Measurements from ENCODE around the gene PSME3IP1.
A peak's percentile ranks its signal among the peaks of the same experiment; 100 is the strongest.

PSME3IP1 gene

DNA sequence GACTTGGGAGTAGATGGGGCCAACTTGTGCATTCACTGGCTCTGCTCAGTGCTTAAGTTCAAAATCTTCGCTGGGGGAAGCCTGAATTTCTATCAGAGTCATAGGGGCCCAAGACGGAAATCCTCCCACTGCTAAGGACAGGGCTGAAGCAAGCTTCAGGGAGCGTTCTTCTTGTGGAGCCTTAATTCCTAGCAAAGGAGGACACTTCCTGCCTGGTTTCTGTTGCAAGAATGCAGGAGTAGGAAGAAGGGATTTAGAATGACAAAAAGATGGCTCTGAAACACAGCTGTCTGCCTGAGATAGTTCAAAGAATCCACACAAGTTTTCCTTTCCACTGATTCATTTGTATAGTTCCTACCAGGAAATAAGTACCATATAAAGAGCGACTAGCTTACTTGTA is 26.4 kb downstream of the PSME3IP1 start:
- no peak overlapping the region for H3K4me3 ChIP-seq (ENCODE audit: low read depth, low read length)
- TF ChIP-seq, protein P1, sequence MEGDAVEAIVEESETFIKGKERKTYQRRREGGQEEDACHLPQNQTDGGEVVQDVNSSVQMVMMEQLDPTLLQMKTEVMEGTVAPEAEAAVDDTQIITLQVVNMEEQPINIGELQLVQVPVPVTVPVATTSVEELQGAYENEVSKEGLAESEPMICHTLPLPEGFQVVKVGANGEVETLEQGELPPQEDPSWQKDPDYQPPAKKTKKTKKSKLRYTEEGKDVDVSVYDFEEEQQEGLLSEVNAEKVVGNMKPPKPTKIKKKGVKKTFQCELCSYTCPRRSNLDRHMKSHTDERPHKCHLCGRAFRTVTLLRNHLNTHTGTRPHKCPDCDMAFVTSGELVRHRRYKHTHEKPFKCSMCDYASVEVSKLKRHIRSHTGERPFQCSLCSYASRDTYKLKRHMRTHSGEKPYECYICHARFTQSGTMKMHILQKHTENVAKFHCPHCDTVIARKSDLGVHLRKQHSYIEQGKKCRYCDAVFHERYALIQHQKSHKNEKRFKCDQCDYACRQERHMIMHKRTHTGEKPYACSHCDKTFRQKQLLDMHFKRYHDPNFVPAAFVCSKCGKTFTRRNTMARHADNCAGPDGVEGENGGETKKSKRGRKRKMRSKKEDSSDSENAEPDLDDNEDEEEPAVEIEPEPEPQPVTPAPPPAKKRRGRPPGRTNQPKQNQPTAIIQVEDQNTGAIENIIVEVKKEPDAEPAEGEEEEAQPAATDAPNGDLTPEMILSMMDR (conservative IDR thresholded peaks at IDR 0.05; ENCODE audit: low read depth, low read length) = no peak
- DNase-seq (ENCODE audit: low read depth) = no peak

DNA sequence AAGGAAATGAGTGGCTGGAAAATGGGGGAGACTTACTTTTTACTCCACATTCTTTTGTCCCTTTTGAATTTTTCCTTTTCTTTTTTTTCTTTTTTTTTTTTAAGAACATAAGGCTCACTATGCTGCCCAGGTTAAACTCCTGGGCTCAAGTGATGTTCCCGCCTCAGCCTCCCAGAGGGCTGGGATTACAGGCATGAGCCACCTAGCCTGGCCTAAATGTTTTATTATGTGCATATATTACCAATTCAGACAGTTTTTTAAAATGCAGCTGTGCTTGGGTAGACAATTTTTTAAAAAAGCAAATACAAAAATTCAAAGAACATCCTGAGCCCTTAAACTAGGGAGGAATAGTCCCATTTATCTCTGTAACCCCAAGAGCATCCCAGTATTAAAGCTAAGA is 28.3 kb downstream of the PSME3IP1 start:
- no peak overlapping the region for H3K4me3 ChIP-seq (ENCODE audit: low read depth, low read length)
- TF ChIP-seq, protein P1 (conservative IDR thresholded peaks at IDR 0.05; ENCODE audit: low read depth, low read length) = no peak
- no peak for DNase-seq (ENCODE audit: low read depth)

DNA sequence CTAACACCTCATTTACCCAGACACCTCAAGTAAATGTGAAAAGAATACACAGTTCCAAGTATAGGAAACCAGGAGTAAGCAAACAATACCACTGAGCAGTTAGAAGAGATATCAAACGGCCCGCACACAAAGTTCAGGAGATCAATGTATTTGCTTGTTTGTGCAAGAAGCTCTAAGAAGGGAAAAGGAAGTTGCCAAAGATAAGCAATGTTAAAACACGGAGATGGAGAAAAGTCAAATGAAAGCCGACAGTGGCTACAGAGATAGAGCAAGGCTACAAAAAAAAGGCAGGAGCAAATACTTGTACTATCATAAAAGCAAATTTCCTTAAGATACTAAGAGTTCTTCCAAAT is 29.5 kb downstream of the PSME3IP1 start:
- TF ChIP-seq, protein P1 (conservative IDR thresholded peaks at IDR 0.05; ENCODE audit: low read depth, low read length) = no peak
- H3K4me3 ChIP-seq (ENCODE audit: low read depth, low read length) = no peak overlapping the region
- DNase-seq (ENCODE audit: low read depth) = peak; percentile 18

DNA sequence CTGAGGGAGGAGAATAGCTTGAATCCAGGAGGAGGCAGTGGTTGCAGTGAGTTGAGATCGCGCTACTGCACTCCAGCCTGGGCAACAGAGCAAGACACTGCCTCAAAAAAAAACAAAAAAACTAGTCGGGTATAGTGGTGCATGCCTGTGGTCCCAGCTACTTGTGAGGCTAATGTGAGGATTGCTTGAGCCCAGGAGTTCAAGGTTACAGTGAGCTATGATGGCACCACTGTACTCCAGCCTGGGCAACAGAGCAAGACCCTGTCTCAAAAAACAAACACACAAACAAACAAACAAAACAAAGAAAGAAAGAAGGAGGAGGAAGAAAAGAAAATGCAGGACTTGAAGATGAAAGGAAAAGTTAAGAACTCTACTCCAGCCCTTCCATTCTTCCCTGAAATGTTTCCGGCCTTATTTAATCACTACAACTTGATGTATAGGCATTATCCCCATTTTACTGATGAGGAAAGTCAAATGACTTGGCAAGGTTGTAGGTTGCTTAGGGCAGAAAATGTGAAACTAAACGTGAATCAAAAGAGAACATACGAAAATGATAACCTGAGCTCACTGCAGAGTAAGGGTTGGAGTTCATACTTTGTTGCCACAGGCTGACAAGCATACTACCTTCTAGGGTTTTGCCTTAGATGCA is 30.0 kb downstream of the PSME3IP1 start:
- H3K4me3 ChIP-seq (ENCODE audit: low read depth, low read length) = no peak overlapping the region
- no peak for DNase-seq (ENCODE audit: low read depth)
- TF ChIP-seq, protein P1 (conservative IDR thresholded peaks at IDR 0.05; ENCODE audit: low read depth, low read length) = no peak

DNA sequence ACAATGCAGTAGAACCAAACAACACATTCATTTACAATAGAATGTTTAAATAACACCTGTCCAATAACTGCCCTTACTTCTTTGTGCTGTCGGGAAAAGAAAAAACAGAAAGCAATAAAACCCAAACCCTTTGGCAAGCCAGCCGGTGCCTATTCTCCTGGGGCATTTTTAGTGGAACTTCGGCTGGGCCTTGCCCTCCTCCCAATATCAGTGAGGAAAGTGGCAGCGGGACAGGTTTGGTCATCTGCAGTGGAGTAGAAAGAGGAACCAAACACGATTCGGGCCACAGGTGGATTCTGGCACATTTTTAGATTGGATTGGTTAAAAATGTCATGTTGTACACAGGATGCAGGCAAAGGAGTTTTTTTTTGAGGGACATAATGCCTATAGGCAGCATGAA is 32.0 kb downstream of the PSME3IP1 start:
- H3K4me3 ChIP-seq (ENCODE audit: low read depth, low read length) = no peak overlapping the region
- DNase-seq (ENCODE audit: low read depth) = no peak
- TF ChIP-seq, protein P1 (conservative IDR thresholded peaks at IDR 0.05; ENCODE audit: low read depth, low read length) = no peak

DNA sequence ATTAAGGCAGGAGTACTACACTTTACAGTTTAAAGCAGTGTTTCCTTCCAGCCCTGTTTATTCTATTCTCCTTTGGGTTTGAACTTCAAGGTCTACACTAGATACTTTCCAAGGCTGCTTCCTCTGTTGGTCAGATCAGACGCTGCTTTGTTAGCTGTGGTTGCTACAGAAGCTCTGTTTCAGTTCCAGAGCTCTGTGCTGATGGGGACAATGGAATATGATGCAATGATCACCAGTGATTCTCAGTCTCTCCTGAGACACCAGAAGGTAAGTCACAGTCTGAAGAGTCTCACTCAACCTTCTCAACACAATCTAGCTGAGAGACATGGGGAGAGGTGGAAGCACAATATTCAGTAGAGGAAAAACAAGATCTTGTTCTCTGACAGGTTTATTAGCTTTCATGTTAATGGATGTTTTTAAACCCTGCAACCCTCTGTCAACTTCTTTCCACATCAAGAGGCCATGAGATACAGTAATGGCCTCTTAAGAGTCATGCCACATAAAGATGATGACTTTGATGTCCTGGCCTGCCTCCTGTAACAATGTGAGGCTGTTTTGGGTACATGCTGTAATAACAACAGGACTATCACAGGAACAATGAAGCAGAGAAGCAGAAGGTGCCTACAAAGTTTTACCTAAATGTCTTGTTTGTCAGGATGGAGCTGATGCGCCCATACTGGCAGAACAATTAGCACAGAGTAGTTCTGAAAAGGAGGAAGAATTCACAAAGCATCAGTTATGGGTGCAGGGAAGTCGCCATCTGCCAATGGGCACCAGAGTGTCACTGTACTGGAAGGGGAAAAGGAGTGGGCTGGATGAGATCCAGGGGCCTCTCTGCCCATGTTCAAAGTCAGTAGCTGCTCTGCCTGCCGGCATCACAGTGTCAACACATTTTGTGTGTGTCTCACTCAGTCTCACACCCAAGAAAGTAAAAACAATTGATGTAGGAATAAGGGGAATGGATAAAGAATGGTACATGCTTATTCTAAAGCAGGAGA is 33.4 kb downstream of the PSME3IP1 start:
- H3K4me3 ChIP-seq (ENCODE audit: low read depth, low read length) = no peak overlapping the region
- DNase-seq (ENCODE audit: low read depth) = no peak
- TF ChIP-seq, protein P1 (conservative IDR thresholded peaks at IDR 0.05; ENCODE audit: low read depth, low read length) = no peak

Measured in choroid plexus epithelial cell (primary cell).